NCI-H226 (cell line): ENCODE measurements around the gene CEP20.
"Not testable (repeated sequence)": the region's sequence is repeated elsewhere in the genome, so short reads cannot be mapped to it uniquely, and the experiment has no call there.

Source experiments
- DNase-seq: peaks from one replicate; pipeline ENCODE4 v3.0.0-alpha.2; 2015

Gene CEP20

DNA sequence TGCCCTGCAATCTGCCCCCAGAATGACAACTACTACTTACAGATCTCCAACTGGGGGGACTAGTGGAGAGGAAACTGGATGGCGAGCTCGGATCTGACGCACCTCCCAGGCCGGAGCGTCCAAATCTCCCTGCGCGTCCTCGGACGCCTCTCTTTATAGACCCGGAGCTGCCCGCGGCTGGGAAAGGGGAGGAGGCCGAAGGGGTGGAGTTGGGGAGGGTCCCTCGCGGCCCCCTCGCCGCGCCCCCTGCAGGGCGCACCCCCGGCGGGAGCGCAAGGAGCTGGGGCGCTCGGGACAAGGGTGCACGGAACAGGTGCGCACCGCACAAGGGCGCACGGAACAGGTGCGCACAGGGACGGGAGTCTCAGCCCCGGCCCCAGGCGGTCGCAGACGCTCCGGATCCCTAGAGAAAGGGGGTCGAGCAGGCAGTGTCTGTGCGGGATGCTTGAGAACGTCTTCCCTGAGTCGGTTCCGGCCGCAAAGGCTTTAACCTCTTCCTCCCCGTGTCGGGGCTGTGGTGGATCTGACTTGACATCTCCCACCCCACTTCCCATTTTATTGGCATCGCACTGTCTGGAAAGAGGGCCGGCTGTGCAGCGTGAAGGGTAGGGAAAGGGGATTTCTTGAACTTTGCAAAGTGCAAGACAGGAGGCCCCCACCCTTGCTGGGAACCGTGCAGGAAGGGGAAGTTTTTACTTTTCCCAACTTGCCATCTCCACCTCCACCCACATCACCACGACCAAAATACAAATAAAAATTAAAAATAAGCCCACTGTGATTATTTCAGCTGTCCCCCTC, 31.3 kb downstream of the CEP20 start, which contains the start of gene MYH11:
TSS of gene MYH11 (minus strand) at position 128 of the 798 bp plus-strand sequence. CDS start 18,776 bp downstream, outside the sequence.
- DNase-seq: no peak

- DNase-seq: no peak
Observed at GRCh38 chr16:15856182-15856581, 32.2 kb downstream of the CEP20 start.

GRCh38 chr16:15855704-15856003, 32.7 kb downstream of the CEP20 start:
- DNase-seq: no peak

- no peak for DNase-seq
Observed at GRCh38 chr16:15854906-15855703, 33.3 kb downstream of the CEP20 start.

DNA sequence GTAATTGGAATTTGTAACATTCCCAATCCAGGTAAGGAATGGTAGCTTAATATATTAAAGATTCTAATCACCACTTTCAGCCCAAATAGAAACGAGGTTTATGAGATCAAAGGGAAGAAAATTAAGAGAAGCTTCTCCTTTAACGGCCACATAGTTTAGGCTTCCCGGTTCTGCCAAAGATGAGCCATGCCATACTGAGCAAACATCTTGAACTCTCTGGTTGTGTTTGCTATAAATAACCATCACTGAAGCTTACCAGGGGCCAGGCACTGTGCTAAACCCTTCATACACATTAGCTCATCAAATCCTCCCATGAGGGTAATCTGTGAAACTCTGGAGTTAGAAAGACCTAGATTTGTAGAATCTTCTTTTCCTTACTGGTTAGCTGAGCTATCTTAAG, 34.3 kb downstream of the CEP20 start:
- DNase-seq: no peak

DNA sequence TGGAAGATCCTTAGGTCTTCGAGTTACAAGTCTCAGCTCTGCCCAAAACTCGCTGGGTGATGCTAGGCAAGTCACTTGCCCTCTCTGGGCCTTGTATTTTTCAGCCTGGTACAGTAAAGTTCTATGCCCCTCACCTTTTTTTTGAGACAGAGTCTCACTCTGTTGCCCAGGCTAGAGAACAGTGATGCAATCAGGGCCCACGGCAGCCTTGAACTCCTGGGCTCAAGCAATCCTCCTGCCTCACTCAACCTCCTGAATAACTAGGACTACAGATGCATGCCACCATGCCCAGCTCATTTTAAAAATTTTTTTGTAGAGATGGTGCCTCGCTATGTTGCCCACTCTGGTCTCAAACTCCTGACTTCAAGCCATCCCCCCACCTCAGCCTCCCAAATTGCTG, 35.4 kb downstream of the CEP20 start:
- DNase-seq: no peak

DNA sequence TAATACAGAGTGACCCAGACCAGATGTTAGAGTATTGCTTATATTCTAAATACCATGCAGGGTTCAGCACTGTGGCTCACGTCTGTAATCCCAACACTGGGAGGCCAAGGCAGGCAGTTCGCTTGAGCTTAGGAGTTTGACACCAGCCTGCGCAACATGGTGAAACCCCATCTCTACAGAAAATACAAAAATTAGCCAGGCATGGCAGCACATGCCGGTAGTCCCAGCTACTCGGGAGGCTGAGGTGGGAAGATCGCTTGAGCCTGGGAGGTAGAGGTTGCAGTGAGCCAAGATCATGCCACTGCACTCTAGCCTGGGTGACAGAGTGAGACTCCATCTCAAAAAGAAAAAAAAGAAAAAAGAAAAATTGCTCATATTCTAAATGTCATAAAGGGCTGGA, 37.8 kb downstream of the CEP20 start:
- not testable (repeated sequence) for DNase-seq

GRCh38 chr16:15849209-15849981, 39.0 kb downstream of the CEP20 start:
- DNase-seq: no peak

GRCh38 chr16:15847611-15848175, 40.7 kb downstream of the CEP20 start:
- DNase-seq: no peak

DNA sequence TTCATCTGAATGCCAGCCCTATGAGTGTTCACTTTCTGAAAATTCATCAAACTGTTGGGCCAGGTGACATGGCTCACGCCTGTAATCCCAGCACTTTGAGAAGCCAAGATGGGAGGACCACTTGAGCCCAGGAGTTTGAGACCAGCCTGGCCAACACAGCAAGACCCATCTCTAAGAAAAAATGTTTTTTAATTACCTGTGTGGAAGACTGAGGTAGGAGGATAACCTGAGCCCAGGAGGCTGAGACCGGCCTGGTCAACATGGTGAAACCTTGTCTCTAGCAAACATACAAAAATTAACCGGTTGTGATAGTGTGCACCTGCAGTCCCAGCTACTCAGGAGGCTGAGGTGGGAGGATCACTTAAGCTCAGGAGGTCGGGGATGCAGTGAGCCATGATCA, 41.9 kb downstream of the CEP20 start:
- no peak for DNase-seq

DNA sequence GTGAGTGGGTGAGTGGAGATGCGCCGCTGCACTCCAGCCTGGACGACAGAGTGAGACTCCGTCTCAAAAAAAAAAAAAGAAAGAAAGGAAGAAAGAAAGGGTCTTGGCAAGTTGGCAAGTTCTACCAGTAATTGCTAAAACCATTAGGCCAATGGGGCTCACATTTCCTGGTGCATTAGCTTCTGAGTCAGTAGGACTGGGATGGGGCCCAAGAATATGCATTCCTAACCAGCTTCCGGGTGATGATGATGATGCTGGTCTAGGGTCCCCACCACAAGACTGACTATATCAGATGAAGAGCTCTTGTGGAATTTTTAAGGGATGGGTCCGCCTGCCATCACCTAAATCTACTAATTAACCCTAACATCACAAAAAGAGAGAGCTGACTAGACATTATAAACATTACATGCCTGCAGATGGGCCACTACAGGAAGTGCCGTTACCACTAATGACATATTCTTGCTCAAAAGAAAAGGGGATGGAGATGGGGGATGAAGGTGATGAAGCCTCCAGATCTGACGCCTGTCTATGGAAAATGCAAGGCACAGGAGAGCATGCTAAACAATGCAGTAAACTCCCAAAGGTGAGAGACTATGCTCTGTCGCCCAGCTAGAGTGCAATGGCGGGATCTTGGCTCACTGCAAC, 44.6 kb downstream of the CEP20 start:
- DNase-seq: no peak

GRCh38 chr16:15839204-15839603, 49.2 kb downstream of the CEP20 start:
- DNase-seq: not testable (repeated sequence)

DNA sequence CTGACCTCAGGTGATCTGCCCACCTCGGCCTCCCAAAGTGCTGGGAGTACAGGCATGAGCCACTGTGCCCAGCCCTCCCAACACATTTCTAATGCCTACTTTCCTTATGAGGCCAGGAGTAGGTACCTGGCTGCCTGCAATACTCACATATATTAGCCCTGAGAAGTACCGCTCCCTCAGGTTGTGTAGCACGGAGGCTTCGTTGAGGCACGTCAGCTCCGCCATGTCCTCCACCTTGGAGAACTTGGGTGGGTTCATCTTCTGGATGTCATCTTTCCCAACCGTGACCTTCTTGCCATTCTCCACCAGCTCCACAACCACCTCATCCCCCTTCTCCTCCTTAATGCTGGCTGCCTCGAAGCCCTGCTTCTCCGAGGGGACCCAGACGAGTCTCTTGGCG, 50.6 kb downstream of the CEP20 start:
- no peak for DNase-seq

- DNase-seq: no peak
Observed at GRCh38 chr16:15836965-15837611, 51.3 kb downstream of the CEP20 start.

GRCh38 chr16:15836074-15836473, 52.3 kb downstream of the CEP20 start:
- DNase-seq: no peak

DNA sequence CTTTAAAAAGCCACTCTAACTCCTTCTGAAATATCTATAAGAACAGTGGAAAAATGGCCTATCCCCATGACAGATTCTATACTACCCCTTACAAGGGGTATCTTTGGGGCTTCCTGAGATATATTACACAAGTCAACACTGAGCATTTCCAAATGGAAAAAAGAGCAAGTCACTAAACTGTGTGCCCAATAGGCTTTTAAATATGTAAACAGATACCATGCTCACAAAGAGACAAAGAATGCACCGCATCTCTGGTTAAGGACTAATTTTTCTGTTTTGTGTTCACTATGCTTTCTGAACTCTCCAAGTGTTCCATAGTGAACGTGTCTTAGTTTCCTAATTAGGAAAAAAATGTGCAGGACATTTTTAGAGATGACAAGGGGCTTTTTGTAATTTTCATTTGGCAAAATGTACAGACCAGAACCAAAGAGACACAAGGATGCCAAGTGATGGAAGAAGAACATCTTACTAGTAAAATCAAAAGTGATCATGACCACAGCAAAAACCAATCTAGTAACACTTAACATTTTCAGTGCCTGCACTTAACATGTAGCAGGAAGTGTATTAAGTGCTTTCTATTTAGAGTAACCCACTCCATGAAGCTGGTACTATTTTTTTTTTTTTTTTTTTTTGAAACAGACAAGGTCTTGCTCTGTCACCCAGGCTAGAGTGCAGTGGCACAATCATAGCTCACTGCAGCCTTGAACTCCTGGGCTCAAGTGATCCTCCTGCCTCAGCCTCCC, 53.1 kb downstream of the CEP20 start:
- DNase-seq: no peak

- DNase-seq: no peak
Observed at GRCh38 chr16:15834502-15834901, 53.9 kb downstream of the CEP20 start.

DNA sequence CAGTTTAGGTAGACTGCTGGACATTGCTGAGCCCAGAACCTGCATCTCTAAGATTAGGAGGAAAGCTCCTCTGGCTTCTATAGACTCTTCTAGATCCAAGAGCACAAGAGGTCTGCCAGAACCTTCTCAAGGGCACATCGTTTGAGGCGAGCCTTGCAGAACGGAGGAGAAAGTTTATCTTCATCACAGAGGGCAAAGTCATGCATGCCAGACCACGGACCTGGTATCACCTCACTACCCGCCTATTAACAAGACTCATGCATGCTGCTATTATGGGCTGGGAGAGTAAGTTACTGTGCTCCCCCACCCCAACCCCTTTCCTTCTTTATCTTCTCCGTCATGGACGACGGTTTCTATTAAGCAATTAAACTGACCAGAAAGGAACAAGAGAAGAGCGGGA, 54.9 kb downstream of the CEP20 start:
- no peak for DNase-seq

DNA sequence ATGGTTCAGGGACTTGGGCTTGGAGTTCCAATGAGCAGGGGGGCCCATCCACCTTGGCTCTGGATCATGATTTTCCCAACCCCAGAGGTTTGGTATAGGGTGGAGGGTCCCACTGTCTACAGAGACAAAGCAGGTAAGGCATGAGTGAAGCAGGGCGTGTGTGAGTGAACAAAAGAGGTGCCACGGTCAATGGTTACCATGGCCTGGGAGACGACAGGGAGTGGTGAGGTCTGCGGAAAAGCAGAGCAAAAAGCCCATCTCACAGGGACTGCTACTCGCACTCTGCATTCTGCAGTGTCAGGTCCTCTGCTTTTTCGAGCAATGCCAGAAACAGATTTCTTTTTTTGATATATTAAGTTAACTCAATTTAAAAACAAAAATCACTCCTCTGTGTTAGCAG, 56.2 kb downstream of the CEP20 start:
- no peak for DNase-seq

DNA sequence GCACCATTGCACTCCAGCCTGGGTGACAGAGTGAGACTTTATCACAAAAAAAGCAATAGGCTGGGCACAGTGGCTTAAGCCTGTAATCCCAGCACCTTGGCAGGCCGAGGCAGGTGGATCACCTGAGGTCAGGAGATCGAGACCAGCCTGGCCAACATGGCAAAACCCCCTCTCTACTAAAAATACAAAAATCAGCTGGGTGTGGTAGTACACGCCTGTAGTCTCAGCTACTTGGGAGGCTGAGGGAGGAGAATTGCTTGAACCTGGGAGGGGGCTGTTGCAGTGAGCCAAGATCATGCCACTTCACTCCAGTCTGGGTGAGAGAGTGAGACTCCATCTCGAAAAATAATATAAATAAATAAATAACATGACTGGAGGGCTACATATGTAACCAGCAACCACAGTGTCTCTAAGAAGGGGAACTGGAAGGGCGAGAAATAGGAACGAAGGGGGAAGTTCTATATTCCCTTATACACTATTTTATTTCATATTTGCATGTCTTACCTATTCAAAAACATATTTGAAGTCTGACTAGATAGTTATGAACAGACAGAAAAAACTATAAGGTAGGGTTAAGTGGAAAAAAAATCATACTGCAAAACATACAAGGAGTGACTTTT, 57.5 kb downstream of the CEP20 start:
- no peak for DNase-seq

DNA sequence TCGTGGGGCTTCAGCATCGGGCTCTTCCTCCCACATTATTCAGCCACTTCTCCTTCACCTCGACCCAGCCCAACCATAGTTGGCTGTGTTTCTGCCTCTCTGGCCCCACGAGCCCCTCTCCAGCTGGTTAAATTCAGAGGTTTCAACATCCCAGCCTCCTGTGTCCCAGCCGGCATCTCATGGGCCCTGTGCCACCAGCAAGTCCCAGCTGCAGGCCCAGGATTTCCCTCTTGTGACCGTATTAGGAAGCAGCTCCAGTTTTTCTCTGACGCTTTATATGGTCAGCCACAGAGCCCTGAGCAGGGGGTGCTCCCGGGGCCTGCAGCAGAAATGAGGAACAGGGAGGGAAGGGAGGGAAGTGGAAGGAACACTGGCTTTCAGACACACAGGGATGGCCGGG, 58.9 kb downstream of the CEP20 start:
- DNase-seq: no peak
